Parathyroid adenoma (tissue), 2 donors: Measurements from ENCODE around the gene ENTPD6.

Source experiments
- H2AFZ ChIP-seq: fragments of 300-600 bp; sonication (generic); one replicate; pipeline ENCODE4 v1.7.0; 2017; ENCODE audit warnings: antibody characterized with exemption, mild to moderate bottlenecking
- H3K27ac ChIP-seq: fragments of 300-600 bp; sonication (generic); one replicate; pipeline ENCODE4 v1.7.0; 2017
- H3K27me3 ChIP-seq: fragments of 300-600 bp; sonication (generic); one replicate; pipeline ENCODE4 v1.7.0; 2017; ENCODE audit warnings: low read length; ENCODE audit not compliant: control insufficient read depth, insufficient read depth
- H3K36me3 ChIP-seq: fragments of 300-600 bp; sonication (generic); one replicate; pipeline ENCODE4 v1.7.0; 2017; ENCODE audit warnings: low read length; ENCODE audit not compliant: control insufficient read depth, insufficient read depth
- H3K4me1 ChIP-seq: fragments of 300-600 bp; sonication (generic); one replicate; pipeline ENCODE4 v1.7.0; 2017; ENCODE audit warnings: control low read depth
- H3K4me2 ChIP-seq: fragments of 300-600 bp; sonication (generic); one replicate; pipeline ENCODE4 v1.7.0; 2017; ENCODE audit warnings: low read length
- H3K4me3 ChIP-seq: fragments of 300-600 bp; sonication (generic); one replicate; pipeline ENCODE4 v1.7.0; 2017; ENCODE audit warnings: low read depth, low read length
- H3K79me2 ChIP-seq: fragments of 300-600 bp; sonication (generic); one replicate; pipeline ENCODE4 v1.7.0; 2017; ENCODE audit warnings: control low read depth
- H3K9ac ChIP-seq: fragments of 300-600 bp; sonication (generic); one replicate; pipeline ENCODE4 v1.7.0; 2017; ENCODE audit warnings: mild to moderate bottlenecking
- H3K9me3 ChIP-seq: fragments of 300-600 bp; sonication (generic); one replicate; pipeline ENCODE4 v1.7.0; 2017; ENCODE audit warnings: low read length; ENCODE audit not compliant: control insufficient read depth
- CTCF ChIP-seq: fragments of 300-600 bp; sonication (generic); IDR thresholded peaks from one replicate; pipeline ENCODE4 v1.7.0; 2017; ENCODE audit warnings: antibody characterized with exemption, mild to moderate bottlenecking
- donor health status: primary hyperparathyroidism.

The ENTPD6 gene

GRCh38 chr20:25194333-25194972, 1.1 kb upstream of the ENTPD6 start:
- Histone ChIP-seq H3K9ac (no peak overlapping the region), H3K27me3 (no peaks in the 10 kb centered on the region), H2AFZ (peak overlapping the region; percentile 89), H3K79me2 (peaks cover 30% of the 10 kb centered on the region), H3K4me2 (no peak overlapping the region), H3K4me3 (no peak overlapping the region), H3K27ac (no peak overlapping the region), H3K4me1 (peaks cover 15% of the 10 kb centered on the region), H3K9me3 (no peaks in the 10 kb centered on the region), H3K36me3 (no peaks in the 10 kb centered on the region)
- TF ChIP-seq CTCF: no peak

- no peak for TF ChIP-seq CTCF
- peaks cover 14% of the 10 kb centered on the region for H3K4me1 ChIP-seq
These were observed 662 bp downstream of the ENTPD6 start for GRCh38 chr20:25195962-25196785.

GRCh38 chr20:25196786-25197120, 1.2 kb downstream of the ENTPD6 start:
- peaks cover 9% of the 10 kb centered on the region for H3K4me1 ChIP-seq
- peak overlapping the region; percentile 71 for H3K4me3 ChIP-seq
- H3K27me3 ChIP-seq: no peaks in the 10 kb centered on the region
- H3K79me2 ChIP-seq: peaks cover 48% of the 10 kb centered on the region
- TF ChIP-seq CTCF: no peak
- no peaks in the 10 kb centered on the region for H3K9me3 ChIP-seq
- peak overlapping the region; percentile 96 for H3K4me2 ChIP-seq
- peak overlapping the region; percentile 89 for H2AFZ ChIP-seq
- peak overlapping the region; percentile 65 for H3K27ac ChIP-seq
- H3K9ac ChIP-seq: no peak overlapping the region
- H3K36me3 ChIP-seq: no peaks in the 10 kb centered on the region

More at GRCh38 chr20:25195962-25196785, 662 bp downstream of the ENTPD6 start:
- H3K9ac ChIP-seq: peak overlapping the region; percentile 28
- no peaks in the 10 kb centered on the region for H3K36me3 ChIP-seq
- no peaks in the 10 kb centered on the region for H3K27me3 ChIP-seq
- peaks cover 42% of the 10 kb centered on the region for H3K79me2 ChIP-seq
- no peaks in the 10 kb centered on the region for H3K9me3 ChIP-seq
- peak overlapping the region; percentile 65 for H3K27ac ChIP-seq
- peak overlapping the region; percentile 89 for H2AFZ ChIP-seq
- peak overlapping the region; percentile 71 for H3K4me3 ChIP-seq
- H3K4me2 ChIP-seq: peak overlapping the region; percentile 96

- peaks cover 5% of the 10 kb centered on the region for H3K4me1 ChIP-seq
- TF ChIP-seq CTCF: no peak
- H3K79me2 ChIP-seq: peaks cover 52% of the 10 kb centered on the region
- no peaks in the 10 kb centered on the region for H3K36me3 ChIP-seq
- no peak overlapping the region for H2AFZ ChIP-seq
- H3K27ac ChIP-seq: no peak overlapping the region
- no peaks in the 10 kb centered on the region for H3K27me3 ChIP-seq
- H3K9me3 ChIP-seq: no peaks in the 10 kb centered on the region
- H3K4me2 ChIP-seq: no peak overlapping the region
- H3K9ac ChIP-seq: no peak overlapping the region
- H3K4me3 ChIP-seq: no peak overlapping the region
These were observed 1.8 kb downstream of the ENTPD6 start for GRCh38 chr20:25197183-25197869.
